ENCODE data around the gene RAB11FIP5. TPM values are rescaled to one million over a fixed set of nuclear protein-coding genes. Genes with fewer than 3 reads are reported as not detected.

RAB11FIP5 gene
- total RNA-seq, 1 experiment from 2014 or later, result 20.8 TPM

GRCh38 chr2:73087311-73087710 is 25.4 kb downstream of the RAB11FIP5 start:
- Histone ChIP-seq H3K4me2 (ENCODE audit: low read length) (no peak overlapping the region), H3K9me2 (ENCODE audit: insufficient read depth) (no peaks in the 10 kb centered on the region), H2AFZ (ENCODE audit: low read depth, low read length, poor library complexity, severe bottlenecking) (no peak overlapping the region), H3K27ac (ENCODE audit: low read depth, low read length) (no peak overlapping the region), H3K36me3 (ENCODE audit: control insufficient read depth in 1 of 2, insufficient read depth in 2 of 2, low read length in 2 of 2) (peaks cover 0 to 10% of the 10 kb centered on the region in 2 experiments; a peak in 2 of 4 replicates), H3K27me3 (ENCODE audit: insufficient read depth, low read length) (no peaks in the 10 kb centered on the region), H3K9ac (ENCODE audit: low read length) (no peak overlapping the region), H3K4me3 (replicated peaks in 1 of 2; ENCODE audit: low read depth in 1 of 2, low read length in 2 of 2) (no peak overlapping the region), H3K4me1 (ENCODE audit: control insufficient read depth in 1 of 2, insufficient read depth in 2 of 2, low read length in 2 of 2) (peaks cover 0 to 14% of the 10 kb centered on the region in 2 experiments; a peak in 2 of 4 replicates), H4K20me1 (ENCODE audit: insufficient read depth) (peaks cover 3% of the 10 kb centered on the region; the same call in 1 of the 2 replicates), H3K79me2 (ENCODE audit: insufficient read depth, low read length) (peaks cover 28% of the 10 kb centered on the region; the same call in 1 of the 2 replicates), H3K9me3 (ENCODE audit: control insufficient read depth in 1 of 2, insufficient read depth in 1 of 2, low read depth in 1 of 2, low read length in 2 of 2) (no peaks in the 10 kb centered on the region)
- DNase-seq (ENCODE audit: low read depth, low spot score) (no peak), ATAC-seq (no peak)
- ChIA-PET RAD21 (ENCODE audit: low non-redundant PET in 1 of 2, low total read pairs in 2 of 2, uncharacterized antibody in 2 of 2, unreplicated experiment in 2 of 2) (no interaction called here), CTCF (interaction anchor here (1.9 to 3.5 kb wide), 3 partner anchors 69 to 125 kb away, joined by 6 to 33 read pairs (median 6); no protein-coding TSS in a partner anchor), POLR2A (no interaction called here)
- intact Hi-C loops (cut with micrococcal nuclease), result loop anchor here (5.0 kb wide), 1 partner anchor 90 kb away; no protein-coding TSS in a partner anchor
- no TSS peak for BruUV-seq (replicated peaks)
- TF ChIP-seq ZNF274 (IDR thresholded peaks at IDR 0.05; ENCODE audit: low read depth, low read length) (no peak), RAD21 (IDR thresholded peaks at IDR 0.05; ENCODE audit: low read depth) (no peak), FOSL1 (IDR thresholded peaks at IDR 0.05; ENCODE audit: low read depth) (no peak), SP1 (IDR thresholded peaks at IDR 0.05; ENCODE audit: low read depth) (no peak), POLR2A (IDR thresholded peaks at IDR 0.05; ENCODE audit: borderline replicate concordance, extremely low read depth, insufficient read depth, insufficient read length) (no peak), MAX (IDR thresholded peaks at IDR 0.05) (no peak), EGR1 (IDR thresholded peaks at IDR 0.05; ENCODE audit: low read depth) (no peak), CTCF (IDR thresholded peaks at IDR 0.05 in 2 of 3, conservative IDR thresholded peaks at IDR 0.05 in 1 of 3; ENCODE audit: borderline replicate concordance in 1 of 3, insufficient read depth in 1 of 3, low read depth in 2 of 3, low read length in 2 of 3) (no peak), EZH2 (IDR thresholded peaks at IDR 0.05) (no peak), ATF3 (IDR thresholded peaks at IDR 0.05) (no peak), EZH2phosphoT487 (IDR thresholded peaks at IDR 0.05; ENCODE audit: borderline replicate concordance) (no peak), CBX3 (IDR thresholded peaks at IDR 0.05; ENCODE audit: low read depth) (no peak), ZFX (IDR thresholded peaks at IDR 0.05) (no peak), YY1 (IDR thresholded peaks at IDR 0.05; ENCODE audit: extremely low read depth, insufficient replicate concordance, low read depth, low read length) (no peak)

Measured in HCT116 (cell line).